GM08714 (cell line): Measurements from ENCODE around the gene SERPINB10.

ENCODE experiments used
- H3K4me3 ChIP-seq: fragments of 200-500 bp; sonication (Bioruptor generic); 2 replicates; pipeline ENCODE4 v1.5.1; 2014; ENCODE audit warnings: mild to moderate bottlenecking, low read length, inconsistent platforms
- ZNF274 ChIP-seq: IDR thresholded peaks from 2 replicates; pipeline ENCODE4 v1.6.1; 2012; ENCODE audit warnings: mild to moderate bottlenecking, low read depth, low read length

SERPINB10 gene

GRCh38 chr18:63947051-63947790, 39.5 kb downstream of the SERPINB10 start:
- TF ChIP-seq ZNF274, result no peak

GRCh38 chr18:63949068-63949737, 41.4 kb downstream of the SERPINB10 start, which contains the start of gene HMSD:
HMSD (plus strand) TSS chr18:63949301; CDS start chr18:63953456, 4,155 bp downstream.
- no peak for TF ChIP-seq ZNF274
- H3K4me3 ChIP-seq, result peak within 1 kb of the TSS; percentile 55

More at GRCh38 chr18:63947051-63947790, 39.5 kb downstream of the SERPINB10 start:
- no peak overlapping the region for H3K4me3 ChIP-seq

DNA sequence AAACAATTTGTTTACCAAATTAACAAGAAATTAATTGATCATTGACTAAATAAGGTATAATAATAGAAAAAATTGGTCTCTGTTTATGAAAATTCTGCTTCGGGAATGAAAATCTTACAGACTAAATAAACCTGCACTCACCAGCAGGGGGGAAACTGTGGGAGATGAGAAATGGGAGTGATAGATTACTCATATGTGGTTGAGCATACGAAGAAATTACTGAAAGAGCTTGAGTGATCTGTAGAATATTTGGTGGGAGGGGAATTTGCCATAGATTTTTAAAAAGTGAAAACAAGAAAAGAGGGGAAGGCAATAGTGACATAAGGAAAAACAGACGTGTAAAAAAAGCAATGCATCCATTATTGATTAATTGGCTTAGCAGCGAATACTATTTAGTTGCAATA, 43.5 kb downstream of the SERPINB10 start:
- H3K4me3 ChIP-seq, result peak overlapping the region; percentile 29; the same call in 1 of the 2 replicates

DNA sequence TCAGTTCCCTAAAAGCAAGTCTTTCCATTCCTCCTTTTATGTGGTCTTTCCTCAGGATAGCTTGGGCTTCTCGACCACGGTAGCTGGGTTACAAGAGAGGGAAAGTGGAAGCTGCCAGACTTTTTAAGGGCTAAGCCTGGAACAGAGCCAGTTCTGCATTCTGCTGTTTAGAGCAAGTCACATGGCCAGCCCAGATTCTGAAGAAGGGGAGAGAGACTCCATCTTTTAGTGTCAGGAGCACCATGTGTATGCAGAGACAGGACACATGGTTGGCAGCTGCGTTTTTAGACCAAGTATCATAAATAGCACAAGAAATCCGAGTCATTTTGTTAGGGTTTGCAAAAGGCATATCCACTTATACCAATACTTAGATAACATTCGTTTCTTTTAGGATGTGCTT, 46.1 kb downstream of the SERPINB10 start:
- TF ChIP-seq ZNF274, result no peak
- H3K4me3 ChIP-seq, result no peak overlapping the region

More for the DNA sequence above, 43.5 kb downstream of the SERPINB10 start:
- no peak for TF ChIP-seq ZNF274

DNA sequence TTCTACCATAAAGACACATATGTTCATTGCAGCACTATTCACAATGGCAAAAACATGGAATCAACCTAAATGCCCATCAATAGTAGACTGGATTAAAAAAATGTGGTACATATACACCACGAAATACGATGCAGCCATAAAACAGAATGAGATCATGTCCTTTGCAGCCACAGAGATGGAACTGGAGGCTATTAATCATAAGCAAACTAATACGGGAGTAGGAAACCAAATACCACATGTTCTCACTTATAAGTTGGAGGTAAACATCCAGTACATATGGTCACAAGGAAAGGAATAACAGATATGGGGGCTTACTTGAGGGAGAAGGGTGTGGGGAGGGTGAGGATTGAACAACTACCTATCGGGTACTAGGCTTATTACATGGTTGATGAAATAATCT, 49.0 kb downstream of the SERPINB10 start:
- TF ChIP-seq ZNF274, result no peak
- H3K4me3 ChIP-seq, result no peak overlapping the region

- TF ChIP-seq ZNF274, result no peak
- H3K4me3 ChIP-seq, result no peak overlapping the region
Measured at GRCh38 chr18:63960891-63961290, 53.1 kb downstream of the SERPINB10 start.

- H3K4me3 ChIP-seq, result no peak overlapping the region
Measured at GRCh38 chr18:63961435-63961980, 53.8 kb downstream of the SERPINB10 start.

DNA sequence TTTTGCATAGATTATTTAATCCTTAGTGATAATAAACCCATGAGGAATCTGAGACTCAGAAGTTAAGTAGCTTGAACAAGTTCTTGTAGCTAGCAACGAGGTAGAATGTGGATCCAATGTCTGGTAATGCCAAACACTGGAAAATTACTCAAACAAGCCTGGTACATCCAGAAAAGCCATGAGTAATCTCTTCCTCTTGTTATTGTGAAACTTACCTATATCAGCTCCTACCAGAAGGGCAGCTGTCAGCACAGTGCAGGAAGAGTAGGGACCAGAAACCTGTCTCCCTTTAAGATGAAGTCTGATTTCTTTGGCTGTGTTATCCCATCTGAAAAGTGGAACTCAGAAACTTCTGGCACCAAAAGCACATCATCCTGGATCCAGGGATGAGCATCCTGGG, 54.4 kb downstream of the SERPINB10 start:
- TF ChIP-seq ZNF274, result no peak
- no peak overlapping the region for H3K4me3 ChIP-seq

More at GRCh38 chr18:63961435-63961980, 53.8 kb downstream of the SERPINB10 start:
- no peak for TF ChIP-seq ZNF274

GRCh38 chr18:63963615-63964256, 56.0 kb downstream of the SERPINB10 start:
- TF ChIP-seq ZNF274, result no peak
- H3K4me3 ChIP-seq, result no peak overlapping the region

- no peak overlapping the region for H3K4me3 ChIP-seq
- no peak for TF ChIP-seq ZNF274
Measured at GRCh38 chr18:63964908-63965307, 57.1 kb downstream of the SERPINB10 start.

DNA sequence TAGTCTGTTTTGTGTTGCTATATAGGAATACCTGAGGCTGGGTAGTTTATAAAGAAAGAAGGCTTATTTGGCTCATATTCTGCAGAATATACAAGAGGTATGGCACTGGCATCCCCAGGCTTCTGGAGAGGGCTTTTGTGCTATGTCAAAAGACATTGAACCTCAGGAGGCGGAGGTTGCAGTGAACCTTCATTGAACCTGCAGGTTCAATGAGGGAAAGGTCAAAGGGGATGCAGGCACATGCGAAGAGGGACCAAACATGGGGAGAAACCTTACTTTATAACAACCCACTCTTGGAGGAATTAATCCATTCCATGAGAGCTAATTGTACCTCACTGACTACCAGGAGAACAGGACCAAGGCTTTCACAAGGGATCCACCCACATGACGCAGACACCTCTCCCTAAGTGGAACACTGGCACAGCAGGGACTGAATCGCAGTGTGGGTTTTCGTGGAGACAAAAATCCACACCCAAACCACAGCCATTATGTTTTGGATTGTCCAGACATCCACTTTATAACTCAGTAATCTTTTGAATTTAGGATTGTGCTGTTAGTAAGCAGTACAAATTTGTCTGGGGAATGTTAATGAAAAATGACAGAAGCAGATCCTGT, 58.1 kb downstream of the SERPINB10 start:
- no peak overlapping the region for H3K4me3 ChIP-seq
- TF ChIP-seq ZNF274, result no peak

- H3K4me3 ChIP-seq, result peak within 1 kb of the TSS; percentile 83
- TF ChIP-seq ZNF274, result no peak
Measured at GRCh38 chr18:63969942-63970808, 62.4 kb downstream of the SERPINB10 start, which contains the start of gene SERPINB8. SERPINB8 (plus strand) TSS chr18:63970081; CDS start chr18:63978309, 8,228 bp downstream.

GRCh38 chr18:63970809-63971205, 63.0 kb downstream of the SERPINB10 start:
- no peak for TF ChIP-seq ZNF274
- peak overlapping the region; percentile 83 for H3K4me3 ChIP-seq
